Sigmoid colon (tissue), 4 donors: Measurements from ENCODE around the gene BCAS3.

Source experiments
- EP300 ChIP-seq, 4 donors: sonication (generic); formaldehyde crosslinking; IDR thresholded peaks; one replicate each; pipeline ENCODE4 v1.6.1; 2017; ENCODE audit warnings: antibody characterized with exemption in 4 of 4
- POLR2A ChIP-seq, 2 donors: fragments of 450-650 bp; IDR thresholded peaks; one replicate each; pipeline ENCODE4 v1.6.1; 2016; ENCODE audit warnings: antibody characterized with exemption in 2 of 2, mild to moderate bottlenecking in 2 of 2, moderate library complexity in 2 of 2
- POLR2AphosphoS5 ChIP-seq, 4 donors: sonication (generic); formaldehyde crosslinking; IDR thresholded peaks; one replicate each; pipeline ENCODE4 v1.6.1; 2017; ENCODE audit warnings: antibody characterized with exemption in 4 of 4
- TF ChIP-seq, protein P1 (sequence below), 4 experiments: fragments of 450-650 bp in 3 of 4; fragments of 200-600 bp in 1 of 4; IDR thresholded peaks; one replicate each; pipeline ENCODE4 v1.5.1; 2016 to 2019; ENCODE audit warnings: antibody characterized with exemption in 4 of 4, mild to moderate bottlenecking in 3 of 4, moderate library complexity in 2 of 4

DNA sequence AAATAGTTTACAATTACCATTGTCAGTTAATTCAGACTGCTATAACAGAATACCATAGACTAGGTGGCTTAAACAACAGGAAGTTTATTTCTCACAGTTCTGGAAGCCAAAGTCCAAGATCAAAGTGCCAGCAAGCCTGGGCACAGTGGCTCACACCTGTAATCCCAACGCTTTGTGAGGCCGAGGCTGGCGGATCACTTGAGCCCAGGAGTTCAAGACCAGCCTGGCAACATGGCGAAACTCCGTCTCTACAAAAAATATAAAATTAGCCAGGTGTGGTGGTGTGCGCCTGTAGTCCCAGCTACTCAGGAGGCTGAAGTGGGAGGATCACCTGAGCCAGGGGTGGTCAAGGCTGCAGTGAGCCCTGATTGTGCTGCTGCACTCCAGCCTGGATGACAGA, 650.7 kb downstream of the BCAS3 start:
- no peak for TF ChIP-seq POLR2A (IDR thresholded peaks at IDR 0.05)
- TF ChIP-seq, protein P1, sequence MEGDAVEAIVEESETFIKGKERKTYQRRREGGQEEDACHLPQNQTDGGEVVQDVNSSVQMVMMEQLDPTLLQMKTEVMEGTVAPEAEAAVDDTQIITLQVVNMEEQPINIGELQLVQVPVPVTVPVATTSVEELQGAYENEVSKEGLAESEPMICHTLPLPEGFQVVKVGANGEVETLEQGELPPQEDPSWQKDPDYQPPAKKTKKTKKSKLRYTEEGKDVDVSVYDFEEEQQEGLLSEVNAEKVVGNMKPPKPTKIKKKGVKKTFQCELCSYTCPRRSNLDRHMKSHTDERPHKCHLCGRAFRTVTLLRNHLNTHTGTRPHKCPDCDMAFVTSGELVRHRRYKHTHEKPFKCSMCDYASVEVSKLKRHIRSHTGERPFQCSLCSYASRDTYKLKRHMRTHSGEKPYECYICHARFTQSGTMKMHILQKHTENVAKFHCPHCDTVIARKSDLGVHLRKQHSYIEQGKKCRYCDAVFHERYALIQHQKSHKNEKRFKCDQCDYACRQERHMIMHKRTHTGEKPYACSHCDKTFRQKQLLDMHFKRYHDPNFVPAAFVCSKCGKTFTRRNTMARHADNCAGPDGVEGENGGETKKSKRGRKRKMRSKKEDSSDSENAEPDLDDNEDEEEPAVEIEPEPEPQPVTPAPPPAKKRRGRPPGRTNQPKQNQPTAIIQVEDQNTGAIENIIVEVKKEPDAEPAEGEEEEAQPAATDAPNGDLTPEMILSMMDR (IDR thresholded peaks at IDR 0.05): no peak
- TF ChIP-seq POLR2AphosphoS5 (IDR thresholded peaks at IDR 0.05): no peak
- TF ChIP-seq EP300 (IDR thresholded peaks at IDR 0.05): no peak
